ENCODE results near the gene SPP2. TPM values are rescaled to one million over a fixed set of nuclear protein-coding genes. Genes with fewer than 3 reads are reported as not detected.

SPP2 gene
- total and polyA plus RNA-seq, 9 of the 15 experiments (the other 6 are each of a cell fraction or from before 2014, with no cell fraction given): not detected

DNA sequence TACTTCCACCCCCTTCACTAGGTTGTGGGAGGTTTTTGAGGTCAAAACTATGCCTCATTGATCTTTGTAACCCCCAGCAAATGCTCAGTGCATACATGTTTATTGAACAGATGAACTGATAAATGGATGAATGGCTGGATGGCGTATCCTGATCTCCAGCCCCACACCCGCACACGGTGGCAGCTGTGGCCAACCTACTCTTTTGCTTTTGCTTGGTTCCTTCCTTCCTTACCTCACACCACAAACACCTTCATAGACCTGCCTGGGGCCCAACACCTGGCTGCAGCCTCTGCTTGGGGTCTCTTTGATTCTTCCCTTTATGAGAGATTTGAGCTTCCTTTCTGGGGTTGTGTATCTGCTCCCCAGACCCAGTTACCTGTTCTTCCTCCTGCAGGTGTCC is 25.9 kb downstream of the SPP2 start:
- in situ Hi-C loops (cut with MboI): no loop called here

DNA sequence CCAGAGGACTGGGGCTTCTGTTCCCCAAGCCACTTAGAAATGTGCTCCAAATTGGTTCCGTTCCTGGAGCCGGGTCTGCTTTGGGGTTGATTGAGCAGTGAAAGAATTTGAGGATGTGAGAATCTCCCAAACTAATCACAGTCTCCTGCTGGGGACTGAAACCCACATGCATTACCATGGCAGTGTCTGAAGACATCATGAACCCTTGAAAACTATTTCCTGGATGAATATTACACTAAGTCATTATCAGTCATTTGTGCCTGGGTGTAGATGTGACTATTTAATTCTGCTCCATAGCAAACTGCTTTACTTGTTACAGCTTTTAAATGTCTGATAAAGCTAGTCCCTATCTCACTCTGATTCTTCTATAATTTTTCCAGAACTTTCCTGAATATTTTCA is 27.6 kb downstream of the SPP2 start:
- DNase-seq (ENCODE audit: extremely low read depth in 1 of 4, low spot score in 3 of 4): no peak
- 6% methylated on average over 2 of the region's 2 CpGs for WGBS (ENCODE audit: insufficient coverage, low coverage, missing lambda C conversion rate)
- H3K27ac ChIP-seq (ENCODE audit: extremely low read depth, low read depth, low read length): no peak overlapping the region
- H3K9ac ChIP-seq (ENCODE audit: insufficient read depth in 1 of 2, low read depth in 2 of 2, low read length in 2 of 2): no peak overlapping the region
- H3K4me3 ChIP-seq: no peak overlapping the region
- CTCF ChIA-PET (ENCODE audit: low intra/inter-chr PET ratio): no interaction called here
- ATAC-seq: no peak
- H2AFZ ChIP-seq (ENCODE audit: low read depth, low read length): no peak overlapping the region
- no peak overlapping the region for H3K4me2 ChIP-seq (ENCODE audit: insufficient read depth, low read length)
- H4K20me1 ChIP-seq (replicated peaks; ENCODE audit: control insufficient read depth, insufficient read depth, low read length): no peaks in the 10 kb centered on the region
- TF ChIP-seq HMG20B (CRISPR knock-in tag; IDR thresholded peaks at IDR 0.05) (no peak), STAT5A (IDR thresholded peaks at IDR 0.05; ENCODE audit: borderline replicate concordance, low read length) (no peak), ZNF212 (CRISPR knock-in tag; IDR thresholded peaks at IDR 0.05) (no peak), KLF10 (CRISPR knock-in tag; IDR thresholded peaks at IDR 0.05) (no peak)
- TF ChIP-seq, protein P1, sequence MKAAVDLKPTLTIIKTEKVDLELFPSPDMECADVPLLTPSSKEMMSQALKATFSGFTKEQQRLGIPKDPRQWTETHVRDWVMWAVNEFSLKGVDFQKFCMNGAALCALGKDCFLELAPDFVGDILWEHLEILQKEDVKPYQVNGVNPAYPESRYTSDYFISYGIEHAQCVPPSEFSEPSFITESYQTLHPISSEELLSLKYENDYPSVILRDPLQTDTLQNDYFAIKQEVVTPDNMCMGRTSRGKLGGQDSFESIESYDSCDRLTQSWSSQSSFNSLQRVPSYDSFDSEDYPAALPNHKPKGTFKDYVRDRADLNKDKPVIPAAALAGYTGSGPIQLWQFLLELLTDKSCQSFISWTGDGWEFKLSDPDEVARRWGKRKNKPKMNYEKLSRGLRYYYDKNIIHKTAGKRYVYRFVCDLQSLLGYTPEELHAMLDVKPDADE (conservative IDR thresholded peaks at IDR 0.05; ENCODE audit: control insufficient read depth, low read depth, low read length): no peak
- peaks cover 0 to 6% of the 10 kb centered on the region in 2 experiments; a peak in 2 of 5 replicates for H3K27me3 ChIP-seq (ENCODE audit: control insufficient read depth in 2 of 2, insufficient read depth in 2 of 2, low read length in 2 of 2)
- no peaks in the 10 kb centered on the region for H3K9me3 ChIP-seq (replicated peaks; ENCODE audit: control insufficient read depth, insufficient read depth, low read depth, low read length)
- POLR2A ChIA-PET: interaction anchor here (0.6 kb wide), 2 partner anchors 223 to 233 kb away, joined by 3 to 4 read pairs; no protein-coding TSS in a partner anchor
- H3K9me1 ChIP-seq (ENCODE audit: control insufficient read depth, insufficient read depth, low read length): no peaks in the 10 kb centered on the region
- in situ Hi-C loops (cut with MboI): no loop called here
- no peaks in the 10 kb centered on the region for H3K36me3 ChIP-seq (ENCODE audit: control insufficient read depth, insufficient read depth, low read length)
- no peaks in the 10 kb centered on the region for H3K4me1 ChIP-seq (replicated peaks in 1 of 2; ENCODE audit: control insufficient read depth in 2 of 2, insufficient read depth in 2 of 2, low read length in 2 of 2)
- H3K79me2 ChIP-seq (ENCODE audit: control insufficient read depth, insufficient read depth, low read length): no peaks in the 10 kb centered on the region
- BruUV-seq (replicated peaks): no TSS peak
- intact Hi-C loops (cut with micrococcal nuclease): no loop called here
- no peak for FAIRE-seq

More for the DNA sequence above, 25.9 kb downstream of the SPP2 start:
- H3K9me1 ChIP-seq (ENCODE audit: control insufficient read depth, insufficient read depth, low read length): no peaks in the 10 kb centered on the region
- WGBS (ENCODE audit: insufficient coverage, low coverage, missing lambda C conversion rate): 0% methylated on average over 3 of the region's 3 CpGs
- H2AFZ ChIP-seq (ENCODE audit: low read depth, low read length): no peak overlapping the region
- ChIA-PET POLR2A (no interaction called here), CTCF (ENCODE audit: low intra/inter-chr PET ratio) (no interaction called here)
- no peak overlapping the region for H3K4me2 ChIP-seq (ENCODE audit: insufficient read depth, low read length)
- ATAC-seq (no peak), FAIRE-seq (no peak), DNase-seq (ENCODE audit: extremely low read depth in 1 of 4, low spot score in 3 of 4) (no peak)
- no peak overlapping the region for H3K27ac ChIP-seq (ENCODE audit: extremely low read depth, low read depth, low read length)
- no TSS peak for BruUV-seq (replicated peaks)
- no peak for TF ChIP-seq NCOA1 (IDR thresholded peaks at IDR 0.05; ENCODE audit: low read depth)
- no peak for TF ChIP-seq LEF1 (IDR thresholded peaks at IDR 0.05)
- no peak for TF ChIP-seq TBL1XR1 (IDR thresholded peaks at IDR 0.05; ENCODE audit: low read length in 2 of 2)
- TF ChIP-seq, protein P2, sequence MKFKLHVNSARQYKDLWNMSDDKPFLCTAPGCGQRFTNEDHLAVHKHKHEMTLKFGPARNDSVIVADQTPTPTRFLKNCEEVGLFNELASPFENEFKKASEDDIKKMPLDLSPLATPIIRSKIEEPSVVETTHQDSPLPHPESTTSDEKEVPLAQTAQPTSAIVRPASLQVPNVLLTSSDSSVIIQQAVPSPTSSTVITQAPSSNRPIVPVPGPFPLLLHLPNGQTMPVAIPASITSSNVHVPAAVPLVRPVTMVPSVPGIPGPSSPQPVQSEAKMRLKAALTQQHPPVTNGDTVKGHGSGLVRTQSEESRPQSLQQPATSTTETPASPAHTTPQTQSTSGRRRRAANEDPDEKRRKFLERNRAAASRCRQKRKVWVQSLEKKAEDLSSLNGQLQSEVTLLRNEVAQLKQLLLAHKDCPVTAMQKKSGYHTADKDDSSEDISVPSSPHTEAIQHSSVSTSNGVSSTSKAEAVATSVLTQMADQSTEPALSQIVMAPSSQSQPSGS (CRISPR knock-in tag; IDR thresholded peaks at IDR 0.05): no peak
- no peak for TF ChIP-seq ZC3H8 (IDR thresholded peaks at IDR 0.05)
- intact Hi-C loops (cut with micrococcal nuclease): no loop called here
- H3K9me3 ChIP-seq (replicated peaks; ENCODE audit: control insufficient read depth, insufficient read depth, low read depth, low read length): no peaks in the 10 kb centered on the region
- H3K27me3 ChIP-seq (ENCODE audit: control insufficient read depth in 2 of 2, insufficient read depth in 2 of 2, low read length in 2 of 2): peaks cover 0 to 6% of the 10 kb centered on the region in 2 experiments; a peak in 2 of 5 replicates
- H3K4me1 ChIP-seq (replicated peaks in 1 of 2; ENCODE audit: control insufficient read depth in 2 of 2, insufficient read depth in 2 of 2, low read length in 2 of 2): no peaks in the 10 kb centered on the region
- no peak overlapping the region for H3K9ac ChIP-seq (ENCODE audit: insufficient read depth in 1 of 2, low read depth in 2 of 2, low read length in 2 of 2)
- H3K79me2 ChIP-seq (ENCODE audit: control insufficient read depth, insufficient read depth, low read length): no peaks in the 10 kb centered on the region
- no peaks in the 10 kb centered on the region for H4K20me1 ChIP-seq (replicated peaks; ENCODE audit: control insufficient read depth, insufficient read depth, low read length)
- H3K4me3 ChIP-seq: no peak overlapping the region
- H3K36me3 ChIP-seq (ENCODE audit: control insufficient read depth, insufficient read depth, low read length): no peaks in the 10 kb centered on the region

Measured in K562 (cell line).